ENCODE measurements around the gene MBNL2.

MBNL2 gene

GRCh38 chr13:97327506-97328221, 105.5 kb downstream of the MBNL2 start:
- DNase-seq (ENCODE audit: low spot score), result no peak

GRCh38 chr13:97328222-97328790, 106.2 kb downstream of the MBNL2 start:
- DNase-seq (ENCODE audit: low spot score), result no peak

- no peak for DNase-seq (ENCODE audit: low spot score)
Measured at GRCh38 chr13:97329331-97329730, 107.2 kb downstream of the MBNL2 start.

GRCh38 chr13:97330448-97330847, 108.3 kb downstream of the MBNL2 start:
- no peak for DNase-seq (ENCODE audit: low spot score)

GRCh38 chr13:97332742-97333141, 110.6 kb downstream of the MBNL2 start:
- DNase-seq (ENCODE audit: low spot score), result no peak

GRCh38 chr13:97333983-97334382, 111.8 kb downstream of the MBNL2 start:
- DNase-seq (ENCODE audit: low spot score), result no peak

DNA sequence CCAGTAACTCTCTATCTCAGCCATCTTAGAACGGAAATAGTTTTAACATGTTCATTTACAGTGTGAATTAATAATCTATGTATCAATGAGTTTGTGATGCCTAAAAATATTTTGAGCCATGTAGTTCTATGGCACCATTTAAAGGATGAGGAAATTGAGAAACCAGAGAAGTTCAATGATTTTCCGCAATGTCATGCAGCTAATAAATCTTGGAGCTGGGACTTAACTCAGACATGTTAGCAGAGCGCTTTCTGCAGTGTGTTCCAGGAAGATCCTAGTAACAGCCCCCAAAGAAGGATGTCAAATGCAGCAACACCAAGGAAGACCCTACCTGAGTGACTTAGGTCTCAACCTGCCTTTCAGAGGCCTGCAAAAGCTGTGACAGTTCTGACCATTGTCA, 112.6 kb downstream of the MBNL2 start:
- no peak for DNase-seq (ENCODE audit: low spot score)

GRCh38 chr13:97335488-97336134, 113.5 kb downstream of the MBNL2 start:
- DNase-seq (ENCODE audit: low spot score), result no peak

DNA sequence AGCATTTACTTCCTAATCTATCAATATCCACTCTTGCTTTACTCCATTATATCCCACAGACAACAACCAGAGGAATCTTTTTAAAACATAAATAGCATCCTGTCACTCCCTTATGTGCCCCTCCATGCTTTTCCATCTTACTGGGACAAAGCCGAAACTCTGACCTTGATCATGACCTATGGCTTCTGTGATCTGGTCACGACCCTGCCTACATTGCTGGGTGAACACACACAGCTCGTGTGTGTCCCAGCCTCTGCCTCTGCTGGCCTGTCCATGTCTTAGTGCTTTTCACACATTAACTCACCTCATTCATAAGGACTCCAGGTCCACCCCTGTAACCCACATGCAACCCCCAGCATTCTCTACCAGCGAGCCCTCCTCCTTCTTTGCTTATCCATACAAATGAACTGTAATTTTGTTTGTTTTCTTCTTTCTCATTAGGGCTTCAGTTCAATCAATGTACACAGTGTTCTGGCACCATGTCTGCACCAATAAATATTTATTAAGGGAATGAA, 115.9 kb downstream of the MBNL2 start:
- no peak for DNase-seq (ENCODE audit: low spot score)

DNA sequence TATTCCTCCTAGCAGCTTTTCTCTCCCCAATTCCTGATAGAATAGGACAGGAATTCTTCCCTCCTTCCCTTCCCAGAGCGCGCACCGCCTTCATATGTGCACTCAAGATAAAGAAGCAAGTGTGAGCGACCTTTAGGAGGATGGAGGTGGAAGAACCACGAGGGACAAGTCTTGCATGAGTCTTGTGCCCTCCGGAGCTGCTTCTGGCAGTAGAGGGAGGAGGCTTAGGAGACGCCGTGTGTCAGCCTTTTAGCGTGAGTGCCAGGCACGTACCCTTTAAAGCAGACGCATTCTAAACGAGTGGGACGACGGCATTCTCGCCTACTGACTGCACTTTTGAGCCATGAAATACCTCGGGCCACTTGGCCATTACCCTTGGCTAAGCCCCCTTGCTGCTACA, 116.4 kb downstream of the MBNL2 start:
- no peak for DNase-seq (ENCODE audit: low spot score)

DNA sequence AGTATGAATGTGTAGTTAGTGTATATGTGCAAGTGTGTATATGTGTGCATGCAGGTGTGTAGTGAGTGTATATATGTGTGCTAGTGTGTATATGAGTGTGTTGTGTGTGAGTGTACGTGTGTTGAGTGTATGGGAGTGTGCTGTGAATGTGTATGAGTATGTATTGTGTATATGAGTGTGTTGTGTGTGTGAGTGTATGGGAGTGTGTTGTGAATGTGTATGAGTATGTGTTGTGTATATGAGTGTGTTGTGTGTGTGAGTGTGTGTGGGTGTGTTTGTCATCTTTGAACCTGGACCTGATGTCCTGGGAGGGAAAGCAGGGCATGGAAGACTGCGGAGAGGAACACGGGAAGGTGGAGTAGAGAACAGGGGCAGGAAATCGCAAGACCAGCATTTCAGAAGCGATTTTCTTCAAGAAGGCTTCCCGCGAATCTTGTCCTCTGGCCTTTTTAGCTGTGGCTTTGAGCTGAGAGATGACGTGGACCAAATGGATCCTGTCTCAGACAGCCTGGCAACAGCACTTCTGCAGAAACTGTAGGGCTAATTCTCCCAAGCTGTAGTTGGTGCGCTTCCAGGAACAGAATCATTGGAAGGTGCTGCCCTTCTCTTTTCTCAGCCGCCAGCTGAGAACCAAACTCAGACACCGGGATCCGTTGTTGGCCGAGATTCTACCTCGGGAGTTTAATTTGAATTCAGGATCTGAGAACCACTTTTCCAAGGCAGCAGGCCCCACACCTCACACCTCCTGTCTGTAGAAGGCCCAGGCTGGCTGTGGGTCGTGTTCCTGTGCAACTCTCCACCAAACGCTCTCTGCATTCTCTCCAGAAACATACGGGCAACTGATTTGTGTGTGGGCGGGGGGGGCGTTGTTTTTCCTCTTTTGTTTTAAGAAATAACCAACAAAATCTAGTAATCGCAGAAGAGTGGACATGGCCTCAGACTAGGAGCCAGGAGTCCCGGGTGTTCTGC, 117.2 kb downstream of the MBNL2 start:
- DNase-seq (ENCODE audit: low spot score), result peak; percentile 40

- no peak for DNase-seq (ENCODE audit: low spot score)
Measured at GRCh38 chr13:97339988-97340749, 118.0 kb downstream of the MBNL2 start.

DNA sequence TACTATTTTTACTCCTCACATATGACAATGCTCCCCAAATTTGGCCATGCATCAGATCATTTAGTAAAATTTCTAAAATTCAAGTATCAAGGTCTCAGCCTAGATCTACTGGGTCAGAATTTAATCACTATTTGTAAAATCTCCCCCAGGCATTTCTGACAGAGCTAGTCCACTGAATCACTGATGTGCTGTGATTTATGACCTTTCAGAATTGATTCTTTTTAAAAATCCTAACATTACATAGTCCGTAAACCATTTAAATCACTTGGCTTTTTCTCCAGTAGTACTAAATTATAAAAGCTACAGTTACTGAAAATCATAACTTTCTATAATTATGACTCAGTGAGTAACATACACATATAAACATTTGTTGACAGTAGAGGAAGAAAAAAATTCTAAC, 119.0 kb downstream of the MBNL2 start:
- no peak for DNase-seq (ENCODE audit: low spot score)

GRCh38 chr13:97342136-97342535, 120.0 kb downstream of the MBNL2 start:
- DNase-seq (ENCODE audit: low spot score), result no peak

DNA sequence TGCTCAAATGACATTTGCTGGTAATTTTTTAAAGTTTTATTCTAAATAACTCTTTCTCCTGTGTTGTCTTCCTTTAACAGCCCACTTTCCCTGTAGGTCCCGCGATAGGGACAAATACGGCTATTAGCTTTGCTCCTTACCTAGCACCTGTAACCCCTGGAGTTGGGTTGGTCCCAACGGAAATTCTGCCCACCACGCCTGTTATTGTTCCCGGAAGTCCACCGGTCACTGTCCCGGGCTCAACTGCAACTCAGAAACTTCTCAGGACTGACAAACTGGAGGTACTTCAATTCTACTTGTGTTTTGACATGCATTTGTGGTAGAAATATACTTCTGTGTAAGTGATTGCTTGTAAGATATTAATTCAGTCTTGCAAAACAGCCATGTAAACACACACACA, 120.8 kb downstream of the MBNL2 start:
- DNase-seq (ENCODE audit: low spot score), result no peak

- DNase-seq (ENCODE audit: low spot score), result peak; percentile 69
Measured at GRCh38 chr13:97344265-97345175, 122.4 kb downstream of the MBNL2 start.

GRCh38 chr13:97346097-97346496, 124.0 kb downstream of the MBNL2 start:
- no peak for DNase-seq (ENCODE audit: low spot score)

GRCh38 chr13:97346561-97347254, 124.6 kb downstream of the MBNL2 start:
- DNase-seq (ENCODE audit: low spot score), result no peak

GRCh38 chr13:97347255-97347932, 125.3 kb downstream of the MBNL2 start:
- DNase-seq (ENCODE audit: low spot score), result no peak
